Activated naive CD8-positive, alpha-beta T cell treated with anti-CD3 and anti-CD28 coated beads, Interleukin-2, amount 10 ng/mL, durations not matched to agents 7 days and 5 days (primary cell): ENCODE data around the gene KIAA0232. TPM values are rescaled to one million over a fixed set of nuclear protein-coding genes. Genes with fewer than 3 reads are reported as not detected.
"Not testable (repeated sequence)": the region's sequence is repeated elsewhere in the genome, so short reads cannot be mapped to it uniquely, and the experiment has no call there.

Source experiments
- ATAC-seq: fragments of 150-1000 bp; cut with Tn5 transposase; one replicate; pipeline ENCODE4 v1.10.0; 2021; ENCODE audit warnings: low read depth, moderate library complexity
- POLR2A ChIA-PET: fragments of 350-600 bp; sonication (Branson Sonifier 250); formaldehyde crosslinking; loops from one replicate; lab custom pipeline; 2021; ENCODE audit warnings: antibody characterized with exemption; lab: Charles Lee
- DNase-seq: peaks from one replicate; pipeline ENCODE4 v3.0.0; 2021
- H3K27ac Mint-ChIP-seq: one replicate; pipeline ENCODE4 v1.8.0; 2022; ENCODE audit warnings: mild to moderate bottlenecking, mixed read lengths
- H3K27me3 Mint-ChIP-seq: one replicate; pipeline ENCODE4 v1.8.0; 2022; ENCODE audit warnings: mild to moderate bottlenecking, moderate library complexity, mixed read lengths
- H3K36me3 Mint-ChIP-seq: one replicate; pipeline ENCODE4 v1.8.0; 2021; ENCODE audit warnings: mild to moderate bottlenecking, mixed read lengths
- H3K4me1 Mint-ChIP-seq: one replicate; pipeline ENCODE4 v1.8.0; 2021; ENCODE audit warnings: mixed read lengths
- H3K4me3 Mint-ChIP-seq: one replicate; pipeline ENCODE4 v1.8.0; 2022; ENCODE audit warnings: mild to moderate bottlenecking, moderate library complexity, mixed read lengths
- H3K9me3 Mint-ChIP-seq: one replicate; pipeline ENCODE4 v1.8.0; 2021; ENCODE audit warnings: mixed read lengths
- total RNA-seq, 2 experiments: library from RNA; stranded (reverse); gene quantifications; one replicate each; pipeline ENCODE4 v1.2.3, GENCODE V29; 2021

Gene KIAA0232
- total RNA-seq, 2 experiments from 2014 or later, result 21.5 to 23.9 TPM

DNA sequence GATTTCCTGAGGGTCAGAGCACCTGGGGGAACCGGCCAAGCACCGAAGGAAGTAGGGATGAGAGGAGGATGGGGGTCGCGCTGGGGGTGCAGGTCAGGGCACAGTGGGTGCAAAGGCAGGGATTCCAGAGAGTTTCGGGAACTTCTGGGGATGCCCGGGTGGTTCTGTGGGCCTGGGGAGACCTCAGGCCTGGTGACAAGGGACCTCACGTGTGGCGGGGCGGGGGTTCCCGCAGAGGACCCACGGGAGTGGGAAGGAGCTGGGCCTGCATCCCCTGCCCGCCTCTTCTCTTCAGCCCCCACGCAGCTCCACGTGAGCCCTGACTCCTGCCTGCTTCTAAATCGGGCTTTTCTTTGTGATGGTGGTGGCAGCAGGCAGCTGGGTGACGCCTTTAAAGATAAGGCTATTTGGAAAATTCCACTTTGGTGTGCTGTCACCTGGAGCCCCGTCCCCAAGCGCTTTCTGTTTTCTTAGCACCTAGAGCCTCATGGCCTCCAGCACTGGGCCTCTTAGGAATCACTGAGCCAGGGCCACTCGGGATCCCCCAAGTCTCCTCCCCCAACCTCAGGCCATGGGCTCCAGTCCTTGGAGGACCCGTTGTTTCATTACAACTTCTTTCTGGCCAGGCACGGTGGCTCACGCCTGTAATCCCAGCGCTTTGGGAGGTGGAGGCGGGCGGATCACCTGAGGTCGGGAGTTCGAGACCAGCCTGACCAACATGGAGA is 120.0 kb downstream of the KIAA0232 start:
- H3K4me3 Mint-ChIP-seq, result no peak overlapping the region
- peaks cover 3% of the 10 kb centered on the region for H3K27me3 Mint-ChIP-seq
- H3K4me1 Mint-ChIP-seq, result peaks cover 25% of the 10 kb centered on the region
- DNase-seq, result no peak
- no peaks in the 10 kb centered on the region for H3K9me3 Mint-ChIP-seq
- peaks cover 1% of the 10 kb centered on the region for H3K36me3 Mint-ChIP-seq
- ATAC-seq, result no peak
- POLR2A ChIA-PET, result no interaction called here
- no peak overlapping the region for H3K27ac Mint-ChIP-seq

DNA sequence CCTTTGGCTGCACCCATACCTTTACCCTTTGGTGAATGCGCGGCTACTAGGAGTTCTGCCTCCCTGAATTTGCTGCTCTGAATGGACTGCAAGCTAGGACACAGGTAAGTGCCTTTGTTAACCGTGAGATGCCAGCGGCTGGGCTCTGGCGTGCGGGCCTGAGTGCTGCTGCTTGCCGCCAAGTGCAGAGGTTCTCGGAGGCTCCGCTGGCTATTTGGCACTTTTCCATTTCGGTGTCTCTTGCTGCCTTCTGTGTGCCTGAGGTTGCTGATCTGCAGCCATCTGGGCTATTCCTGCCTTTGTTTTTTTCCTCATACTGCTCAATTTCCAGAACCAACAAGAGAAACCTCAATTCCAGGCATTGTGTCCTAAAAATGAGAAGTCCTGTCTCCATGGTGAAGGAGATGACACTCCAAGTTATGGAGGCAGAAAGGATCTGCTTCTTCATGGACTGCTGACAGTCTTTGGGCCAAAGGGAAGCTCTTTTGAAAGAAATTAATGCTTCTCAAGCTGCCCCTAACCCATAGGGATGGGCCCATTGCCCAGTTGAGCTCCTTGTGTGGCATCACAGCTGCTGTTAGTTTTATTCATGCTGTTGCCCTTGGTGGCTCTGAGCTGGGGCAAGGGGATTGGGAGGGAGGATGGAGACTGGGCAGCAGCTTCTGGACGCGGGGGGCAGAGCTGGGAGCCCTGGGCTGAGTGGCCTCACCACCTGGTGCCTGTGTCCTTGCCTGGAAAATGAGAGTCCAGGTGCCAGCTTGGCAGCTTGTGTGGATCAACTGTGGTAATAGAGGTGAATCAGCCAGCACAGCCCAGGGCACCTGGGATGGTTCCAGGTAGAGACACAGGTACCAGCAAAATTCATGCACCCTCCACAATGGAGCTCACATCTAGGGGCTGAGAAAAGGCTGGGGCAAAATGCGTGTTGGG is 123.3 kb downstream of the KIAA0232 start:
- peaks cover 1% of the 10 kb centered on the region for H3K36me3 Mint-ChIP-seq
- H3K27ac Mint-ChIP-seq, result no peak overlapping the region
- H3K4me3 Mint-ChIP-seq, result no peak overlapping the region
- no peaks in the 10 kb centered on the region for H3K9me3 Mint-ChIP-seq
- DNase-seq (no peak), ATAC-seq (no peak)
- H3K27me3 Mint-ChIP-seq, result peaks cover 6% of the 10 kb centered on the region
- H3K4me1 Mint-ChIP-seq, result peaks cover 23% of the 10 kb centered on the region
- POLR2A ChIA-PET, result interaction anchor here (0.7 to 1.4 kb wide), 3 partner anchors 12 to 23 kb away, joined by 3 read pairs; no protein-coding TSS in a partner anchor

DNA sequence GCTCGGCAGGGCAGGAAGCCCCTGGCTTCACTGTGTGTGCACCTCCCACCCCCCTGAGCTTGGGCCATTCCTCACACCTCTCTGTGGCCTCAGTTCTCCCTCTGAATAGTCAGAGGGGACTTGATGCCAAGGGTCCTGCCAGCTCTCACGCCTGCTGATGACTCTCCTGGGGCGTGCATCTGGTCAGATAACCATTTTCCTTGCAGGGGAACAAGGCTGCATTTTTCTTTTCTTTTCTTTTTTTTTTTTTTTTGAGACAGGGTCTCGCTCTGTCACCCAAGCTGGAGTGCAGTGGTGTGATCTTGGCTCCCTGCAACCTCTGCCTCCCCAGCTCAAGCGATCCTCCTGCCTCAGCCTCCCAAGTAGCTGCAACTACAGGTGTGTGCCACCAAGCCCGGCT is 124.0 kb downstream of the KIAA0232 start:
- H3K27me3 Mint-ChIP-seq, ATAC-seq, H3K9me3 Mint-ChIP-seq, H3K36me3 Mint-ChIP-seq, H3K4me3 Mint-ChIP-seq, H3K27ac Mint-ChIP-seq, DNase-seq: not testable (repeated sequence)
- peaks cover 28% of the 10 kb centered on the region for H3K4me1 Mint-ChIP-seq
- POLR2A ChIA-PET, result interaction anchor here (0.7 to 1.4 kb wide), 3 partner anchors 13 to 24 kb away, joined by 3 read pairs; no protein-coding TSS in a partner anchor

DNA sequence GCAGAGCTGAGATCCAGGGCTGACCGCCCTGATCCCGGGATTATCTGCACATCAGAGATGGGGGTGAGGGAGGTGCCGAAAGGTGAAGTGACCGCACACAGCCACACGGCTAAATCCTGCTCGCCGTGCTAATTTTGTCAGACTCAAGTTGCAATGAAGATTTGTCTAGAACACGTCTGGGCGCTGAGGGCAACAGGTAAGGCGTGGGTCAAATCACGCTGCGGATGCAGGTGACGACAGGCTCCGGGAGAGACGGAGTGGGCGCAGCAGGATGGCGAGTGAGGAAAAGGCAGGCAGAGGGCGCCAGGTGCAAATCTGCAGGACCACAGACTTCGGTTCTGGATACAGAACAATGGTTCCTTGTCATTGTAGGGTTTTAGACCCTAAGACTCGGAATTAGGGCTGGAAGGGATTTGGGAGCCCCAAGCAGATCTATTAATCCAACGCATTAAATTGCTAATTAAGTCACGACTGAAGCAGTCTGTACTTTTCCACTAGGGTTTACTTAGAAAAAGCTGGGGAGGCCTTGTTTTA is 125.2 kb downstream of the KIAA0232 start:
- POLR2A ChIA-PET, result interaction anchor here (2.1 to 2.6 kb wide), 4 partner anchors 8 to 160 kb away, joined by 16 to 70 read pairs (median 22); partner anchors contain the start of gene GRPEL1
- H3K27ac Mint-ChIP-seq, result no peak overlapping the region
- H3K9me3 Mint-ChIP-seq, result no peaks in the 10 kb centered on the region
- DNase-seq (no peak), ATAC-seq (no peak)
- H3K27me3 Mint-ChIP-seq, result peaks cover 6% of the 10 kb centered on the region
- H3K4me3 Mint-ChIP-seq, result peak overlapping the region; percentile 25
- H3K36me3 Mint-ChIP-seq, result peaks cover 3% of the 10 kb centered on the region
- H3K4me1 Mint-ChIP-seq, result peaks cover 35% of the 10 kb centered on the region

DNA sequence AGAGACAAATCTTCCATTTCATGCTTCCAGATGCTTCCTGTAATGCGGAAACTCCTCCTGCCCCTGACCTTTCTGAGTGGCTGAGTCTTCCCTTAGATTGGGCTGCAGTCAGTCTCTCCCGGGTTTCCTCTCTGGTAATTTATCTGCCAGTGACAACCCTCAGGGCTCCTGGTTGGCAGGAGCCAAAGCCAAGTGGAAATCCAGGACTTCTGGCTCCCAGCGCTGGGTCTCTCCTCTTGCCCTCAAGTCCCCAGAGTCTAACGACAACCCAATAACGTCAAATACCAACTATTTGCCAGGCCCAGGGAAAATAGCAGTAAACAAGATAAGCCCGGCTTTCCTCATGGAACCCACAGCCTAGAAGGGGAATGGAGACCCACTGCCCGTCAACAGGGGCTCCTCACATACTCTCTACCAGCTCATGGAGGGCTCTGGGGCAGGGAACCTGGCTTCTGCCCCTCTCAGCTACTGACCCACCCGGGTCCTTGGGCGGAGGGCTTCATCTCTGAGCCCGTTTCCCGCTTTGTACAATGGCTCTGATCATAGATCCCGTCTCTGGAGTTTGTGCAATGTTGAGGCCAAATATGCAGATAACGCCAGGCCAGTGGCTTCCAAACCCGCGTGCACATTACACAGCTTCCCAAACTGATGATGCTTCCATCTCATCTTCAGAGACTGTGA is 126.0 kb downstream of the KIAA0232 start:
- Mint-ChIP-seq H3K4me1 (peaks cover 37% of the 10 kb centered on the region), H3K36me3 (peaks cover 3% of the 10 kb centered on the region), H3K4me3 (peak overlapping the region; percentile 92), H3K9me3 (no peaks in the 10 kb centered on the region), H3K27ac (peak overlapping the region; percentile 88), H3K27me3 (peaks cover 6% of the 10 kb centered on the region)
- no peak for DNase-seq
- ATAC-seq, result no peak
- POLR2A ChIA-PET, result interaction anchor here (0.7 to 2.6 kb wide), 21 partner anchors 9 to 268 kb away, joined by 3 to 70 read pairs (median 7); partner anchors contain the start of genes BLOC1S4, GRPEL1, MRFAP1 and TADA2B

DNA sequence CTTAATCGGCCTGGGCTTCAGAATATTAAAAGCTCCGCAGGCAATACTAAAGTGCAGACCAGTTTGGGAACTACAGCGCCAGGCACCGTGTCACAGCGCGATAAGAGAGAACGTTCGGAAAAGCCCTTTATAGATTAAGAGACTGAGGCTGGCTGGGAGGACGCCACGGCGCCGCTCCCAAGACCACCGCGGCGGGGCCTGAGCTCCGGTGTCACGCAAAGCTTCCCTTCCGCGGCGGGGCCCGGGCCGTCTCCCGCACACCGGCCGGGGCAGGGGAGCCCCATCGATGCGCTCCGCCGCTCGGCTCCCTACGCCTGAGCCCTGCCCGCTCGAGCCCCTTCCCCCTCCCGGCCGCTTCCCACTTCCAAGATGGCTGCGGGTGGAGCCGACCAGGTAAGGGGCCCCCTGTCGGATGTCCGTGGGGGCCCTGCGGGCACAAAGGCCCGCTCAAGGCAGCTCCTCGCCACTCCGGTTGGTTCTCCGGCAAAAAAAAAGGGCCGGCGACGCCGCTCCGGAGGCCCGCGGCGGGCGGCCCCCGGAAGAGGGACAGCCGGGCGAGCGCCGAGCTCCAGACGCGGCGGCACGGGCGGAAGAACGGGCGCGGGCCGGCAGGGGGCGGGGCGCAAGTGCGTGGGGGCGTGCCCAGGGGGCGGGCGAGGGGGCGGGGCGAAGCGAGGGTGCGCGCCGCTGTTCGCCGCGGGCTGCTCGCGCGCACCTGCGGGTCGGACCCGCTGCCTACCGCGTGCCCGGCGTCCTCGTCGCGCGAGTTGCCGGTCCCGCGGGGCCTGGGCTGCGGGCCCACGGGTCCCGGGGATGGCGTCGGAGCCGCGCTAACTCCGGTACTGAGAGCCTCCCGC is 126.8 kb downstream of the KIAA0232 start, which contains the start of gene TBC1D14:
TSS of gene TBC1D14 (plus strand) at position 714 of the 857 bp plus-strand sequence. CDS start 13,564 bp downstream, outside the sequence.
- H3K4me3 Mint-ChIP-seq, result peak within 1 kb of the TSS; percentile 94
- peaks cover 3% of the 10 kb centered on the region for H3K36me3 Mint-ChIP-seq
- no peaks in the 10 kb centered on the region for H3K9me3 Mint-ChIP-seq
- peak within 1 kb of the TSS; percentile 95 for H3K27ac Mint-ChIP-seq
- POLR2A ChIA-PET, result interaction anchor here (0.7 to 2.6 kb wide), 22 partner anchors 9 to 269 kb away, joined by 3 to 70 read pairs (median 6); partner anchors contain the start of genes BLOC1S4, GRPEL1, MRFAP1 and TADA2B
- DNase-seq, result peak; percentile 93
- H3K4me1 Mint-ChIP-seq, result peaks cover 35% of the 10 kb centered on the region
- ATAC-seq, result peak; percentile 86
- H3K27me3 Mint-ChIP-seq, result peaks cover 6% of the 10 kb centered on the region

DNA sequence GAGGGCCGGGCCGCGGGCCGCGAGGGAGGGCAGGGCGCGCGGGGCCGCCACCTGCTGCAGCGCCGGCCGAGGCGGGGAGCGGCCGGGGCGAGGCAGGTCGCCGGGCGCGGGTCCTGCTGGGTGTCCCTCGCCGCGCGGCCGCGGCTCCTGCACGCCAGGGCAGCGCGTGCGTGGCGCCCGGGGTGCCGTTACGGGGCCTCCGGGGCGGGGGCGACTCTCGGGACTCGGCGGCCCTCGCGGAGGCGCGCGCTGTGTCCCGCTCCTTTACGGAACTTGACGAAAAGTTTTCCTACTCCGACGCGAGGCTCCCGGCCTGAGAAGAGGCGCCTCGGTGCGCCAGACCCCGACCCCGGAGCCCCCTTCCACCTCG is 127.4 kb downstream of the KIAA0232 start:
- ATAC-seq, result peak; percentile 16
- Mint-ChIP-seq H3K27me3 (peaks cover 6% of the 10 kb centered on the region), H3K9me3 (no peaks in the 10 kb centered on the region), H3K4me1 (peaks cover 35% of the 10 kb centered on the region), H3K4me3 (peak overlapping the region; percentile 94), H3K27ac (peak overlapping the region; percentile 95), H3K36me3 (peaks cover 3% of the 10 kb centered on the region)
- POLR2A ChIA-PET, result interaction anchor here (0.6 to 2.6 kb wide), 17 partner anchors 8 to 269 kb away, joined by 3 to 70 read pairs (median 8); partner anchors contain the start of genes BLOC1S4, GRPEL1, MRFAP1 and TADA2B
- DNase-seq, result no peak

DNA sequence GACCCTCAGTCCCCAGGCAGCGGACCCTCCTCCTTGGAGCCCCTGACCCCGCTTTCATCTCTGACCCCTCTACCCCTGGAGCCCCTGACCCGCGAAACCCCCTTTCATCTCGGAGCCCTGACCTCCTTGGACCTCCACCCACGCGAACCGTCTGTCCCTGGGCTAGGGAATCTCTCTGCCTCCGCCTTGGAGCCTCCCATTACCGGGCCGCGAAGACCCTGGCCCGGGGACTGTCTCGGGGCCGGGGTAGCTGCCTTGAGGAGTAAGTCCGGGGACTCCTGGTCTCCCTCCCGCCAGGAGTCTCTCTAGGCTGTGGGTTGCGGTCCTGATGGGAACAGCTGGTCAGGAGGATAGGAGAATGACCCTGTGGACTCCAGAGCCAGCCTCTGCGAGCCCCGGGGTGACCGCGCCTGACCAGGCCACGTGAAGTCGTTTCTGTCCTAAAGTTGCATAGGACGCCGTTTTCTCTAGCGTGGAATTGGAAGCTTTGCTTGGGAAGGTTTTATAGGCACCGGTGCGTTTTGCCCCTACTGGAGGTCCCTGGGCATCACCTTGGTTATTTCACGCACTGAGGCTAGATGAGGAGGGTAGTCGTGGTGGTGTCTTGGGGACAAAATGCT is 127.9 kb downstream of the KIAA0232 start:
- Mint-ChIP-seq H3K27ac (peak overlapping the region; percentile 95), H3K27me3 (peaks cover 6% of the 10 kb centered on the region), H3K4me1 (peaks cover 35% of the 10 kb centered on the region), H3K9me3 (no peaks in the 10 kb centered on the region), H3K36me3 (peaks cover 3% of the 10 kb centered on the region), H3K4me3 (peak overlapping the region; percentile 94)
- no peak for ATAC-seq
- DNase-seq, result no peak
- POLR2A ChIA-PET, result interaction anchor here (0.6 to 2.5 kb wide), 5 partner anchors 16 to 194 kb away, joined by 4 to 23 read pairs (median 8); partner anchors contain the start of gene BLOC1S4

DNA sequence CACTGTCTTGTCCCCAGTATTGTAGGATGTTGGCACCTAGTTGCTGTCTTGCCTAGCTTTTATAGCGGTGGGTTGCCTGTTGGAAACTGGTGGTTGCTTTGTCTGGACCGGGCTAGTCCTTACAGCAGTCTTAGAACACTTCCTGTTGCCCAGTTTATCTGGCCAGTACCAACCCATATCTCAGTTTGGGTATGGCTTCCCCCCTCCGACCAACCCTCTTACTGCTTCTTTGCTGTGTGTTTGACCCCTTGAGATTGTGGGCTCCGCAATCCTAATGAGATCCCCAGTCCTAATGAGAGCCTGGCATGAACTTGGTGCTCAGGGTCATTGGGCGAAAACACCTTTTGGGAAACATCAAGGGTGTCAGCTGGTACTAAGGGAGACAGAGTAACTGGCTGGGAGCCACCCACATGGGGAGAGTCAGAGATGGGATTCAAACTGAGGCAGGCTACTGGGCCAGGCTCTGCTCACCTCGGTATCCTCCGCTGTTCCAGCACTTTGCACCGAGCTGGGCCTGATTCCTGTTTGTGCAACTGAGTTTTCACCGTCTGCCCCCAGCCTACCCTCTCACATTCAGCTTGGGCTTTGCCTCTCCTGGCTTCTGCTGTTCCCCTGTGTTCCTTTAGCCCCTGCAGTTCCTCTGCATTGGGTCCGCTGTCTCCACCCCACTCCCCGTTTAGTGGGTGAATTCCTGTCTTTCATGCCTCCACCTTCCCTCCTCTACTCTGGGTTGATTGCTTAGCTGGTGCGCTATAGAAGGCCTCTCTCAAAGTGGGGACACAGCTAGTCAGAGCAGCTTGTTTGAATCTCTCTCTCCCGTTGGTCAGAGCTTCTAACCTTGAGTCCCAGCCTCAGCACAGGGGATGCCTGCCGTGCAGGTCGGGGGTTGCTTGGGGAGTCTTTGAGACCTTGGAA is 128.7 kb downstream of the KIAA0232 start:
- ATAC-seq (no peak), DNase-seq (no peak)
- peaks cover 3% of the 10 kb centered on the region for H3K36me3 Mint-ChIP-seq
- H3K4me1 Mint-ChIP-seq, result peaks cover 35% of the 10 kb centered on the region
- peak overlapping the region; percentile 94 for H3K4me3 Mint-ChIP-seq
- peaks cover 6% of the 10 kb centered on the region for H3K27me3 Mint-ChIP-seq
- no peaks in the 10 kb centered on the region for H3K9me3 Mint-ChIP-seq
- peak overlapping the region; percentile 95 for H3K27ac Mint-ChIP-seq
- POLR2A ChIA-PET, result interaction anchor here (1.0 to 2.5 kb wide), 4 partner anchors 31 to 194 kb away, joined by 3 to 19 read pairs (median 6); partner anchors contain the start of genes BLOC1S4 and TADA2B

DNA sequence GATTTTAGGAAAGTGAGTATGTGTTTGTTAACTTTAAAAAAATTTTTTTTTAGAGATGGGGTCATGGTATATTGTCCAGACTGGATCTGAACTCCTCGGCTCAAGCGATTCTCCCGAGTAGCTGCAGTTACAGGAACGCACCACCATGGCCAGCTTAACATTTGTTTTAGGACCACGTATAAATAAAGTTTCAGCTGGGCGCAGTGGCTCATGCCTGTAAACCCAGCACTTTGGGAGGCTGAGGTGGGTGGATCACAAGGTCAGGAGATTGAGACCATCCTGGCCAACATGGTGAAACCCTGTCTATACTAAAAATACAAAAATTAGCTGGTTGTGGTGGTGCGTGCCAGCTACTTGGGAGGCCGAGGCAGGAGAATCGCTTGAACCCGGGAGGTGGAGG is 129.4 kb downstream of the KIAA0232 start:
- peaks cover 42% of the 10 kb centered on the region for H3K4me1 Mint-ChIP-seq
- not testable (repeated sequence) for H3K36me3 Mint-ChIP-seq, H3K27ac Mint-ChIP-seq, DNase-seq, H3K9me3 Mint-ChIP-seq, H3K4me3 Mint-ChIP-seq, H3K27me3 Mint-ChIP-seq, ATAC-seq
- POLR2A ChIA-PET, result interaction anchor here (1.0 to 2.5 kb wide), 3 partner anchors 75 to 156 kb away, joined by 3 to 8 read pairs (median 6); partner anchors contain the start of genes GRPEL1 and TADA2B
